GM21423 (cell line): Measurements from ENCODE around the gene RTL1.

Source experiments
- ATAC-seq: cut with Tn5 transposase; IDR thresholded peaks from one replicate; pipeline ENCODE4 v1.9.1; 2021; ENCODE audit warnings: mild to moderate bottlenecking, moderate library complexity; ENCODE audit not compliant: unreplicated experiment

Gene RTL1

DNA sequence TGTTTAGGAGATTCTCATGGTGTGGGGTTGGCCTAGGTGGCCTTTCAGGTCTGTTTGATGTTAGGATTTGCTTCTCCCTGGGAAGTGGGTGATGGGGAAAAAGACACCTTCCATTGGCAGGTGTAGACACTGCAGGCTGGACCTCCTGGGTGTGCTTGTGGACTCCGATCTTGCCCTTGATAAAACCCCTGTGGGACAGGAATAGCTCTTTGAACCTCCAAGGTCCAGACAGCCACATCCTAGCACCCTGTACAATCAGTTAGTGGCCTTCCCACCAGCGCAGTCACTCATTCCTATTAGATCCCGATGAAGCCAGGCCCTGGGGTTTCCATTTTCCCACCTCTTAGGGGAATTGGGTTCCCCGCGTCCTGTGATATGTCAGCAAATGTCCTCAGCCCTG is 49.1 kb downstream of the RTL1 start:
- no peak for ATAC-seq

- no peak for ATAC-seq
Observed at GRCh38 chr14:100851946-100852620, 51.4 kb downstream of the RTL1 start.

DNA sequence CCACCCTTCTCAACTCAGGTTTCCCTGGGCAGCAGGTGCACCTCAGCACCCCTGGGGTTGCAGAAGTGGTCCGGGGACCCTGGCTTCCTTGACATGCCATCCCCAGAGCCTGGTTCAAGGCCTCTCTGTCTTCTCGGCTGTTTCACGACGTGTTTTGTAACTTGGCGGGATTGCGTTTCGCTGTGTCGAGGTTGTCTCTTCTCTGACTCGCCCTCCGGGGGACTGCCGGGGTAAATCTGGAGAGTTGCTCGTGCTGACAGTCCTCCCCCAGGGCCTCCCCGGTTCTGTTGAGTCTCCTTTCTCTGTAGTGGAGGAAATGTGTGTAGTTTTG is 52.0 kb downstream of the RTL1 start:
- ATAC-seq = no peak

- ATAC-seq = peak; percentile 66
Observed at GRCh38 chr14:100850841-100851585, 52.5 kb downstream of the RTL1 start.

DNA sequence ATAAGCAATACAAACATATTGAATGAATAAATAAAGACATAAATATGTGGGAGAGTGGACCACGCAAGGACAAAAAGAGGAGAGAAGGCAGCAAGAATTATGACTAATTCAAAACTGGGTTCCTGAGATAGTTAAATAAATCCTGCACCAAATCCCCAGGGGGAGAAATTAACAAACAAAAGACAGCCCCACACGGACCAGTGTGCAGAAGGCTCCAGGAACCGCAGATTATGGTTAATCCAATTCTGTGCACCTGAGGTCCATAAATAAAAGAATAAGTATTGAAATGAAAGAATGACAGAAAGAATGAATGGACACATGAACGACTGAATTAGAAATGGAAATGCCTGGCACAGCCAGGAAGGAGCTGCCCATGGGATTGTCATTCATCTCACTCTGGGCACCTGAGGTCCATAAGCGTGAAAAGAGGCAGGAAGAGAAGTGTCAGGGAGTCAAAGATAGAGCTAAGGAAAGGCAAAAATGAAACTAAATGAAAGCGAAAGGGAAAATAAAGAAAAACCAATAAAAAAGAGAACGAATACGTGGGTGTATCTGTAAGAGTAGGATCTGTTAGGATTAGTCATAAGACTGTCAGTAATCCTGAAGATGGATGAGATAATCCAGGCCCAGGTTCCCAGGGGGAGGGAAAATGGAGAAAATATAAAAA is 54.3 kb downstream of the RTL1 start:
- ATAC-seq = no peak

- ATAC-seq = no peak
Observed at GRCh38 chr14:100846309-100846859, 57.1 kb downstream of the RTL1 start.

DNA sequence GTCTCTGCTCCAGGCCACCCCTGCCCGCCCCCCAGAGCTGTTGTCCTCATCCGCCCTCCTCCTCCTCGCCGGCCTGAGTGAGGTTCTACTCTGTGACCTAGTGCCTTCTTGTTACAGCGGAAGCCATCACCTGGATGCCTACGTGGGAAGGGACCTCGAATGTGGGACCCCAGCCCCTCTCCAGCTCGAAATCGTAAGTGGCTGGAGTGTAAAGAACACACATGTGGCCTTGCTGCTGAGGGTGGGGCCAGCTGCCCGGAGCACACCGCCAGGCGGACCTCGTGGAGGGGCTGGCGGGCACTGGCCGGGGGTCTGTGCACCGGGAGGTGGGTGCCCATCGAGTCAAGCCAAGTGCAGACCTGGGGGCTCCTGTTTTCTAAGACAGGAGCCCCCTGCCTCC is 58.2 kb downstream of the RTL1 start:
- ATAC-seq = no peak

DNA sequence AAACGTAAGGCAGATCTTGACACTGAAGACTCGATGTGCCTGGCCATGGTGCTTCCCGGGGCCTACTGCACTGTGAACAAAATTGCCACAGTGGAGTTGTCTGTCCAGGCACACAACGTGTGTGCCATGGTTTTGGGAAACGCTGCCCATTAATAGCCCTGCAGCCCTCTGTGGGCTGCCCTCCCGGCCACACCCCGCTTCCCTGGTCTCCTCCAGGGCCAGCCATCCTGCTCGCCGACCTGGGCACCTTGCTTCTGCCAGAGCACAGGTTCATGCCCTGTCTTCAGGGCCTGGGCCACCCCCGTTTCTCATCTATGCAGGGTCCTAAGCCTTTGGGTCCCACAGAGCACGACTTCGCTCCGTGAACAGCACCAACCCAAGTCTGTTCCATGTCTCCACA is 58.7 kb downstream of the RTL1 start:
- ATAC-seq = no peak

GRCh38 chr14:100844421-100844820 is 59.1 kb downstream of the RTL1 start:
- ATAC-seq = no peak

- no peak for ATAC-seq
Observed at GRCh38 chr14:100844082-100844408, 59.5 kb downstream of the RTL1 start.

GRCh38 chr14:100842799-100843198 is 60.7 kb downstream of the RTL1 start:
- ATAC-seq = no peak

GRCh38 chr14:100841761-100842403 is 61.6 kb downstream of the RTL1 start:
- no peak for ATAC-seq

DNA sequence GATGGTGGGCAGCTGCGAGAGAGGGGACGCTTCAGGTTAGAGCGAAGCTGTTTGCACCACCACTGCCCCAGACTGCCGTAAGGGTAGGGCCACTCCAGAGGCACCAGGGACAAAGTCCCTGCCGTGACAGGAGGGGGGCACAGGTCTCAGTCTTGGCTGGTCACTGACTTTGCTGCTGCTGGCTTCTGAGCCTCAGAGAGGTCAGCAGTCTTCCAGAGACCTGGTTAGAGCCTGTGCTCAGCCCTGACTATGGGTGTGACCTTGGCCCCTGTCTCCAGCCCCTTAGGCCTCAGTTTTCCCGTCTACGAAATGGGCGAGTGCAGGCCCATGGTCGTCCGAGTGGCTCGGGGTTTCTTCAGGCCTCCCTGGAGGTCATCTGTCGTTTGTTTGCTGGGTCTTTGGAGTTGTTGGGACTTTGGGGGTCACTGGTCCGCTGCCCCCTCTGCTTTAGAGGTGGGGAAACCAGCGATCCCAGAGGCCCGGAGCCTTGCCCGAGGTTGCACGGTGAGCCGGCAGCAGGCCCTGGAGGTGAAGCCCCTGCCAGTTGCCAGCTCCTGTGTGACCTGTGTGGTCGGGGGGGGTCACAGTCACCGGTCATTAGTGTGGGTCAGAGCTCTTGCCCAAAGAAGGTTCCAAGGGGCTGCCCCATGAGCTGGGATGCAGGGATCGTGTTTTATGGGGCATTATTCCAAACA is 62.3 kb downstream of the RTL1 start:
- ATAC-seq = no peak

GRCh38 chr14:100840286-100841065 is 63.0 kb downstream of the RTL1 start:
- ATAC-seq = no peak

DNA sequence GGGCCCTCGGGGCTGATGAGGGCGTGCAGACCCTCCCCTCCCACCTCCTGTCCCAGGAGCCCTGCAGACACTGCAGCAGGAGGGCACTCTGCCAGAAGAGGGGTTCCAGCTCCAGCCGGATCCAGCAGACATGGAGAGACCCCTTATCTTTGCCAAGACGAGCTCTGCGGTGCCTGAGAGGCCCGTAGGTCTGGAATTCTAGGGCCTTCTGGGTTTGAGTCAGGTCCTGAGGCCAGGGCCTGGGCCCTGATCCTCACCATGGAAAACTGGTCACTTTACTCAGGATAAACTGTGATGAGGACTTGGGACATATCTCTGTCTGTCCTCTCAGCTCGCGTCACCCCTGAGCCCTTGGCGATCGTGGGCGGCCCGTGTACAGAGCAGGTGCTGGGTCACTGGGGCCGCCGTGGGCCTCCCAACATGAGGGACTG is 63.8 kb downstream of the RTL1 start:
- ATAC-seq = no peak

GRCh38 chr14:100839315-100839585 is 64.3 kb downstream of the RTL1 start:
- no peak for ATAC-seq

GRCh38 chr14:100838493-100839314 is 64.8 kb downstream of the RTL1 start:
- ATAC-seq = no peak

GRCh38 chr14:100837805-100838350 is 65.6 kb downstream of the RTL1 start:
- no peak for ATAC-seq
